KMS-11 (cell line): ENCODE measurements around the gene NKAIN2.

Experiments used
- H2AFZ ChIP-seq: fragments of 200-600 bp; sonication (generic); 2 replicates; pipeline ENCODE4 v1.6.1; 2016; ENCODE audit warnings: antibody characterized with exemption, mixed run types, low read depth
- H3K27ac ChIP-seq: fragments of 200-600 bp; sonication (generic); 2 replicates; pipeline ENCODE4 v1.6.1; 2016; ENCODE audit warnings: mild to moderate bottlenecking, mixed run types
- H3K27me3 ChIP-seq: fragments of 200-600 bp; sonication (generic); 2 replicates; pipeline ENCODE4 v1.6.1; 2017; ENCODE audit warnings: mild to moderate bottlenecking, low read depth, mixed run types, moderate library complexity; ENCODE audit not compliant: insufficient read depth
- H3K36me3 ChIP-seq: fragments of 200-600 bp; sonication (generic); 2 replicates; pipeline ENCODE4 v1.6.1; 2017; ENCODE audit warnings: mild to moderate bottlenecking, mixed run types; ENCODE audit not compliant: insufficient read depth
- H3K4me1 ChIP-seq: fragments of 200-600 bp; sonication (generic); 2 replicates; pipeline ENCODE4 v1.6.1; 2016; ENCODE audit warnings: mild to moderate bottlenecking, low read depth, mixed run types; ENCODE audit not compliant: poor library complexity, severe bottlenecking
- H3K4me2 ChIP-seq: fragments of 200-600 bp; sonication (generic); 2 replicates; pipeline ENCODE4 v1.7.0; 2016; ENCODE audit warnings: mild to moderate bottlenecking, mixed run types
- H3K4me3 ChIP-seq: fragments of 200-600 bp; sonication (generic); IDR thresholded peaks from 2 replicates; pipeline ENCODE4 v1.6.1; 2017; ENCODE audit warnings: low read depth, low read length, mixed read lengths; ENCODE audit not compliant: insufficient read depth
- H3K79me2 ChIP-seq: fragments of 200-600 bp; sonication (generic); 2 replicates; pipeline ENCODE4 v1.6.1; 2016; ENCODE audit warnings: low read depth, mixed run types; ENCODE audit not compliant: insufficient read depth
- H3K9ac ChIP-seq: fragments of 200-600 bp; sonication (generic); 2 replicates; pipeline ENCODE4 v1.6.1; 2016; ENCODE audit warnings: mild to moderate bottlenecking, mixed run types
- H4K20me1 ChIP-seq: fragments of 200-600 bp; sonication (generic); 2 replicates; pipeline ENCODE4 v1.6.1; 2016; ENCODE audit warnings: mild to moderate bottlenecking, mixed run types; ENCODE audit not compliant: insufficient read depth
- CTCF ChIP-seq: fragments of 200-600 bp; sonication (generic); conservative IDR thresholded peaks from 2 replicates; pipeline ENCODE4 v1.6.1; 2017; ENCODE audit warnings: low read depth, mild to moderate bottlenecking, antibody characterized with exemption, low read length, moderate library complexity, mixed read lengths

The NKAIN2 gene

GRCh38 chr6:124742971-124743370 is 939.3 kb downstream of the NKAIN2 start:
- Histone ChIP-seq H3K4me2 (no peak overlapping the region), H3K4me3 (no peak overlapping the region), H3K79me2 (no peaks in the 10 kb centered on the region), H2AFZ (no peak overlapping the region), H3K9ac (no peak overlapping the region), H3K27me3 (no peaks in the 10 kb centered on the region), H3K4me1 (no peaks in the 10 kb centered on the region), H3K36me3 (no peaks in the 10 kb centered on the region), H4K20me1 (no peaks in the 10 kb centered on the region), H3K27ac (no peak overlapping the region)
- TF ChIP-seq CTCF: no peak

- H3K9ac ChIP-seq: no peak overlapping the region
- no peaks in the 10 kb centered on the region for H3K4me1 ChIP-seq
- no peaks in the 10 kb centered on the region for H3K79me2 ChIP-seq
- H2AFZ ChIP-seq: no peak overlapping the region
- H4K20me1 ChIP-seq: no peaks in the 10 kb centered on the region
- no peak for TF ChIP-seq CTCF
- H3K36me3 ChIP-seq: no peaks in the 10 kb centered on the region
- no peaks in the 10 kb centered on the region for H3K27me3 ChIP-seq
- H3K4me3 ChIP-seq: no peak overlapping the region
- no peak overlapping the region for H3K27ac ChIP-seq
- H3K4me2 ChIP-seq: no peak overlapping the region
Measured at GRCh38 chr6:124743420-124743819, 939.8 kb downstream of the NKAIN2 start.

GRCh38 chr6:124747349-124747748 is 943.7 kb downstream of the NKAIN2 start:
- no peak for TF ChIP-seq CTCF
- Histone ChIP-seq H2AFZ (no peak overlapping the region), H3K4me2 (no peak overlapping the region), H3K4me3 (no peak overlapping the region), H3K4me1 (no peaks in the 10 kb centered on the region), H3K79me2 (no peaks in the 10 kb centered on the region), H3K27ac (no peak overlapping the region), H3K36me3 (no peaks in the 10 kb centered on the region), H4K20me1 (no peaks in the 10 kb centered on the region), H3K27me3 (no peaks in the 10 kb centered on the region), H3K9ac (no peak overlapping the region)

GRCh38 chr6:124748778-124749177 is 945.1 kb downstream of the NKAIN2 start:
- Histone ChIP-seq H3K9ac (no peak overlapping the region), H3K36me3 (no peaks in the 10 kb centered on the region), H3K4me3 (no peak overlapping the region), H3K27ac (no peak overlapping the region), H4K20me1 (no peaks in the 10 kb centered on the region), H3K4me1 (no peaks in the 10 kb centered on the region), H3K79me2 (no peaks in the 10 kb centered on the region), H3K4me2 (no peak overlapping the region), H3K27me3 (no peaks in the 10 kb centered on the region), H2AFZ (no peak overlapping the region)
- TF ChIP-seq CTCF: no peak
